WERI-Rb-1 (cell line): Measurements from ENCODE around the gene SLC12A3.

Experiments used
- DNase-seq: peaks from one replicate; pipeline ENCODE4 v3.0.0-alpha.2; 2020
- H3K27ac ChIP-seq: fragments of 250-450 bp; sonication (Bioruptor Pico); 2 replicates; pipeline ENCODE4 v1.5.1; 2020; ENCODE audit warnings: mild to moderate bottlenecking, moderate library complexity
- H3K27me3 ChIP-seq: fragments of 250-450 bp; sonication (Bioruptor Pico); 2 replicates; pipeline ENCODE4 v1.5.1; 2021; ENCODE audit warnings: mild to moderate bottlenecking, low read depth, moderate library complexity; ENCODE audit not compliant: insufficient read depth, severe bottlenecking
- H3K36me3 ChIP-seq: fragments of 250-450 bp; sonication (Bioruptor Pico); 2 replicates; pipeline ENCODE4 v1.5.1; 2020; ENCODE audit warnings: mild to moderate bottlenecking, moderate library complexity
- H3K4me3 ChIP-seq: 2 replicates; pipeline ENCODE4 v1.5.1; 2011; ENCODE audit warnings: low read depth, mild to moderate bottlenecking, control low read depth, low read length
- H3K9me3 ChIP-seq: fragments of 250-450 bp; sonication (Bioruptor Pico); 2 replicates; pipeline ENCODE4 v1.5.1; 2021; ENCODE audit warnings: mild to moderate bottlenecking, moderate library complexity; ENCODE audit not compliant: severe bottlenecking
- TF ChIP-seq, protein P1 (sequence below): IDR thresholded peaks from 2 replicates; pipeline ENCODE4 v1.5.1; 2011; ENCODE audit warnings: low read depth, mild to moderate bottlenecking, control low read depth, inconsistent platforms, low read length

Gene SLC12A3

DNA sequence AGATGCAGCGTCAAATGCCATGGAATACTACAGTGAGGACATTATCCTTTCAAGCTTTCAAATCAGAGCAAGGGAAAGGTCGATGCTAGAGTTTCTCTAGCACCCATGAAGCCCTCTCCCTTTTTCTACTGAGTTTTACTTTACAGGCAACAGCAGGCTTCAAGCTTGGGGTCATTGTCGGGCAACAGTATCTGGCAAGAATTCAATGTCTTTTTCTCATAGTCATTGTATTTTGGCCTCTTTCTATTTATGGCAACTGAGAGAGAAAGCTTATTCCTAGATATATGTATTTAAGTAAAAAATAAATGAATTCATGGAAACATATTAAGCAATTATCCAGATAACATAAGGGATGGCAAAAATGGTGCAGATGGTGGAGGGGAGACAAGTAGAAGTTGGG is 96.4 kb downstream of the SLC12A3 start:
- no peaks in the 10 kb centered on the region for H3K27me3 ChIP-seq
- H3K27ac ChIP-seq: no peak overlapping the region
- no peak overlapping the region for H3K4me3 ChIP-seq
- no peak for DNase-seq
- TF ChIP-seq, protein P1, sequence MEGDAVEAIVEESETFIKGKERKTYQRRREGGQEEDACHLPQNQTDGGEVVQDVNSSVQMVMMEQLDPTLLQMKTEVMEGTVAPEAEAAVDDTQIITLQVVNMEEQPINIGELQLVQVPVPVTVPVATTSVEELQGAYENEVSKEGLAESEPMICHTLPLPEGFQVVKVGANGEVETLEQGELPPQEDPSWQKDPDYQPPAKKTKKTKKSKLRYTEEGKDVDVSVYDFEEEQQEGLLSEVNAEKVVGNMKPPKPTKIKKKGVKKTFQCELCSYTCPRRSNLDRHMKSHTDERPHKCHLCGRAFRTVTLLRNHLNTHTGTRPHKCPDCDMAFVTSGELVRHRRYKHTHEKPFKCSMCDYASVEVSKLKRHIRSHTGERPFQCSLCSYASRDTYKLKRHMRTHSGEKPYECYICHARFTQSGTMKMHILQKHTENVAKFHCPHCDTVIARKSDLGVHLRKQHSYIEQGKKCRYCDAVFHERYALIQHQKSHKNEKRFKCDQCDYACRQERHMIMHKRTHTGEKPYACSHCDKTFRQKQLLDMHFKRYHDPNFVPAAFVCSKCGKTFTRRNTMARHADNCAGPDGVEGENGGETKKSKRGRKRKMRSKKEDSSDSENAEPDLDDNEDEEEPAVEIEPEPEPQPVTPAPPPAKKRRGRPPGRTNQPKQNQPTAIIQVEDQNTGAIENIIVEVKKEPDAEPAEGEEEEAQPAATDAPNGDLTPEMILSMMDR: no peak
- no peaks in the 10 kb centered on the region for H3K36me3 ChIP-seq
- H3K9me3 ChIP-seq: no peaks in the 10 kb centered on the region

DNA sequence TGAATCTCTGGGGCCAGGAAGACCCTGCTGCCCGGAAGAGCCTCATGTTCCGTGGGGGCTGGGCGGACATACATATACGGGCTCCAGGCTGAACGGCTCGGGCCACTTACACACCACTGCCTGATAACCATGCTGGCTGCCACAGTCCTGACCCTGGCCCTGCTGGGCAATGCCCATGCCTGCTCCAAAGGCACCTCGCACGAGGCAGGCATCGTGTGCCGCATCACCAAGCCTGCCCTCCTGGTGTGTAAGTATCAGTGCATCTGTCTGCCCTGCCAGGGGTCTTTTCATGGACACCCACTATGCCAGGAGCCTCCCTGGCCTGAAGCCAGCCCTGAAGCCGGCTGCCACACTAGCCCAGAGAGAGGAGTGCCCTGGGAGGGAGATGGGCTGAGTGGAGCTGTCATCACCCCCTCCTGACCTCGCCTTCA is 96.9 kb downstream of the SLC12A3 start, which contains the start of gene CETP:
Gene CETP, plus strand, starts transcription at position 100 of the 431 bp plus-strand sequence. Its CDS starts 30 bp downstream, at position 130.
- TF ChIP-seq, protein P1: no peak
- DNase-seq: no peak
- Histone ChIP-seq H3K9me3 (no peaks in the 10 kb centered on the region), H3K4me3 (no peak within 1 kb of the TSS), H3K27ac (no peak within 1 kb of the TSS), H3K36me3 (no peaks in the 10 kb centered on the region), H3K27me3 (no peaks in the 10 kb centered on the region)

DNA sequence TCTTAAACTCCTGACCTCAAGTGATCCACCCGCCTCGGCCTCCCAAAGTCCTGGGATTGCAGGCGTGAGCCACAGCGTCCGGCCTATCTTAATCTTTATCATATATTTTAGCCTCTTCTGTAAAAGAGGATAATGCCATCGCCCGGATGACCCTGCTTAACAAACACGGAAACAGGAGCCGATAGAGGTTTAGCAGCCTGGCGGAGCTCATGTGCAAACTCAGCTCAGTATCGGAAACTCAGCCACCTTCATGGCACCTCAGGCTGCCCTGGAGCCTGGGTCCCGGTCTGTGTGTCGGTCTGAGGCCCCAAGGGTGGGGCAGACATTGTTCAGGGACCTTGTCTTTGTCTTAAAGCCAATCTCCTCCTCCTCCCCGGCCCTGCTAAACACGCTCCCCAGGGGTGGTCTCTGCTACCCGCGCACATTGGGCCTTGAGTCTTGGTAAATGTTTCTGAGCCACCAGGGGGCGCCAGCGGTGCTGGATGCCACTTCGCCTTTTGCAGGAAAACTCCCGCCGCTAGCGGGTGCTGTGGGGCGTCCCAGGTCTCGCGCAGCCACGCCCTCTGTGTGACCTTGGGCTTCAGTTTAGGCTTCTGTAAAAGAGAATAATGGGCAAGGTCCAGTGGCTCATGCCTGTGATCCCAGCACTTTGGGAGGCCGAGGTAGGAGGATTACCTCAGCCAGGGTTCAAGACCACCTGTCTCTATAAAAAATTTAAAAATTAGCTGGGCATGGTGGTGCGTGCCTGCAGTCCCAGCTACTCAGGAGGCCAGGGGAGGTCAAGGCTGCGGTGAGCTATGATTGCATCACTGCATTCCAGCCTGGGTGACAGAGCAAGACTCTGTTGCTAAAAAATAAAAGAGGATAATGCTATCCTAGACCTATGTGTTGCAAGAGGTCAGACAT is 99.5 kb downstream of the SLC12A3 start:
- no peaks in the 10 kb centered on the region for H3K27me3 ChIP-seq
- H3K27ac ChIP-seq: peak overlapping the region; percentile 82
- H3K36me3 ChIP-seq: no peaks in the 10 kb centered on the region
- no peaks in the 10 kb centered on the region for H3K9me3 ChIP-seq
- TF ChIP-seq, protein P1: peak; percentile 97
- peak overlapping the region; percentile 39 for H3K4me3 ChIP-seq
- peak; percentile 93 for DNase-seq
